ENCODE data around the gene CCDC190. TPM values are rescaled to one million over a fixed set of nuclear protein-coding genes. Genes with fewer than 3 reads are reported as not detected.
"Not testable (repeated sequence)": the region's sequence is repeated elsewhere in the genome, so short reads cannot be mapped to it uniquely, and the experiment has no call there.

CCDC190 gene
- not detected for polyA plus RNA-seq (ENCODE audit: insufficient read length)
- long read RNA-seq, donor 1, result 0 reads
- long read RNA-seq, donor 2, result 0 reads
- long read RNA-seq, donor 3, result 0 reads
- long read RNA-seq, donor 4, result 0 reads
- long read RNA-seq, donor 5, result 0 reads
- long read RNA-seq, donor 6, result 0 reads
- long read RNA-seq, donor 7, result 0 reads
- long read RNA-seq, donor 8, result 0 reads

GRCh38 chr1:162861101-162861500 lies at the start of gene CCDC190:
Gene CCDC190 (minus strand): TSS chr1:162861175. CDS start chr1:162859646, 1,529 bp downstream.
- DNase-seq, result no peak

- DNase-seq, result no peak
These were observed 49.2 kb upstream of the CCDC190 start for GRCh38 chr1:162910161-162910560.

- no peak for DNase-seq
These were observed 47.8 kb upstream of the CCDC190 start for GRCh38 chr1:162908780-162909179.

- DNase-seq, result no peak
These were observed 47.3 kb upstream of the CCDC190 start for GRCh38 chr1:162908236-162908635.

GRCh38 chr1:162906485-162906884 lies 45.5 kb upstream of the CCDC190 start:
- no peak for DNase-seq

GRCh38 chr1:162905174-162906158 lies 44.5 kb upstream of the CCDC190 start:
- no peak for DNase-seq

- DNase-seq, result no peak
These were observed 43.6 kb upstream of the CCDC190 start for GRCh38 chr1:162904579-162904978.

GRCh38 chr1:162904023-162904422 lies 43.0 kb upstream of the CCDC190 start:
- no peak for DNase-seq

GRCh38 chr1:162903246-162903645 lies 42.3 kb upstream of the CCDC190 start:
- no peak for DNase-seq

GRCh38 chr1:162902416-162902815 lies 41.4 kb upstream of the CCDC190 start:
- no peak for DNase-seq

GRCh38 chr1:162901243-162901642 lies 40.3 kb upstream of the CCDC190 start:
- DNase-seq, result no peak

- DNase-seq, result no peak
These were observed 38.6 kb upstream of the CCDC190 start for GRCh38 chr1:162899422-162900146.

- no peak for DNase-seq
These were observed 32.6 kb upstream of the CCDC190 start for GRCh38 chr1:162893612-162893908.

GRCh38 chr1:162892906-162893611 lies 32.1 kb upstream of the CCDC190 start:
- no peak for DNase-seq

GRCh38 chr1:162889989-162890388 lies 29.0 kb upstream of the CCDC190 start:
- no peak for DNase-seq

GRCh38 chr1:162886705-162887104 lies 25.7 kb upstream of the CCDC190 start:
- DNase-seq, result no peak

GRCh38 chr1:162885265-162885664 lies 24.3 kb upstream of the CCDC190 start:
- no peak for DNase-seq

GRCh38 chr1:162884831-162885230 lies 23.9 kb upstream of the CCDC190 start:
- no peak for DNase-seq

GRCh38 chr1:162882248-162882674 lies 21.3 kb upstream of the CCDC190 start:
- DNase-seq, result no peak

- no peak for DNase-seq
These were observed 20.6 kb upstream of the CCDC190 start for GRCh38 chr1:162881590-162881989.

- not testable (repeated sequence) for DNase-seq
These were observed 19.6 kb upstream of the CCDC190 start for GRCh38 chr1:162880617-162881016.

- peak; percentile 63 for DNase-seq
These were observed 17.1 kb upstream of the CCDC190 start for GRCh38 chr1:162878000-162878596.

All from left kidney (tissue), 8 donors.